GM19467 (cell line): ENCODE results near the gene CDCA3.

Source experiments
- ATAC-seq: cut with Tn5 transposase; IDR thresholded peaks from one replicate; pipeline ENCODE4 v1.9.1; 2021; ENCODE audit warnings: mild to moderate bottlenecking, moderate library complexity; ENCODE audit not compliant: unreplicated experiment

The CDCA3 gene

GRCh38 chr12:6855322-6855721 lies 4.2 kb upstream of the CDCA3 start:
- ATAC-seq = no peak

DNA sequence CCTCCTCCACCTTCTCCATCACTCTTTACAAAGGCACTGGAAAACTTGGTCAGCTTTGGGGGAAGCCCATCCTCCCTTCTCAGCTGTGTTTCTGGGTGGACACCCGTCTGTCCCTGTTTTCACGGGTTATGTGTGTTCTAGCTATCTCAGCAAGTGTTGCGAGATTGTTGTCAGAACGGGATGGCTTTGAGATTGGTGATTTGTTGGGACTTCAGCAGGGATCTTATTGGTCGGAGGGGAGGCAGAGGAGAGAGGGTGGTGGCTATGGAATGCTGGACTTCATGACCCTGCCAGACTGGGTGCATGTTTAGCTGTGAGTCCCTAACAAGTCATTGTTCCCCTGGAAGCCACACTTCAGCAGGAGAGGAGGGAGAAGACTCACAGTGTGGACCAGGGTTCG lies 3.0 kb upstream of the CDCA3 start:
- ATAC-seq = no peak

GRCh38 chr12:6853626-6854025 lies 2.5 kb upstream of the CDCA3 start:
- ATAC-seq = no peak

- no peak for ATAC-seq
Observed at GRCh38 chr12:6852651-6853354, 1.7 kb upstream of the CDCA3 start.

GRCh38 chr12:6851921-6852650 lies 1.0 kb upstream of the CDCA3 start, which contains the start of gene USP5:
Gene USP5, plus strand, starts transcription at chr12:6852150. Its CDS starts 30 bp downstream, at chr12:6852180.
- ATAC-seq = peak; percentile 77

GRCh38 chr12:6850796-6851152 lies 312 bp downstream of the CDCA3 start:
- ATAC-seq = no peak

- ATAC-seq = no peak
Observed at GRCh38 chr12:6849976-6850560, 1.0 kb downstream of the CDCA3 start.

DNA sequence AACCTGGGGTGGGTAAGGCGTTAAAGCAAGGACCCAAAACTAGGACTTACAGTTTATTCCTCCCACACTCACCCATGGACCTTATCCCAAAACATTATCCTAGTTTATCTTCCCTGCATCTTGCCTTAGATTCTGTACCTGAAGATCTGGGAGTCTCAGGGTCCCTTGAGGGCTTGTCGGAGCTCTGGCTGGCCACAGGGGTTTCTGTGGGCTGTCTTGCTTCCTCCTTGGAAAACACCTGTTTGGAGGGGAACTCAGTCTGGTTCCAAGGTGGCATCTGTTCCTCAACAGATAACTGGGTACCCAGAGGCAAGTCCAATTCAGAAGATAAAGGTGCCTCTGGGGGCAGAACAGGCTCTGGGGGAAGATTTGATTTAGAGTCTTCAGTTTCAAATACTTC lies 1.7 kb downstream of the CDCA3 start:
- ATAC-seq = no peak

DNA sequence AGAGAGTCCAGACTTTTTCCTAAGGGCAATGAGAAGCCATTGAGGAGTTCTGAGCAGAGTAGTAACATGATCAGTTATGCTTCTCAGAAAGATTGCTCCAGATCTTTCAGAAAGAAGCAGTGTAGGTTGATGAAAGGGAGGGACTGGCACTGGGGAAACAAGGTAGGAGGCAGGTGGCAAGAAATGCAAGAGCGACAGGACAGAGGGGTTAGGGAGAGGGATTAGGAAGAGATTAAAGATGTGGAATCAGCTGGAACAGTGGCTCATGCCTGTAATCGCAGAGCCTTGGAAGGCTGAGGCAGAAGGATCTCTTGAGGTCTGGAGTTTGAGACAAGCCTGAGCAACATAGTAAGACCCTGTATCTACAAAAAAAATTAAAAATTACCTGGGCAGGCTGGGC lies 3.4 kb downstream of the CDCA3 start:
- no peak for ATAC-seq

DNA sequence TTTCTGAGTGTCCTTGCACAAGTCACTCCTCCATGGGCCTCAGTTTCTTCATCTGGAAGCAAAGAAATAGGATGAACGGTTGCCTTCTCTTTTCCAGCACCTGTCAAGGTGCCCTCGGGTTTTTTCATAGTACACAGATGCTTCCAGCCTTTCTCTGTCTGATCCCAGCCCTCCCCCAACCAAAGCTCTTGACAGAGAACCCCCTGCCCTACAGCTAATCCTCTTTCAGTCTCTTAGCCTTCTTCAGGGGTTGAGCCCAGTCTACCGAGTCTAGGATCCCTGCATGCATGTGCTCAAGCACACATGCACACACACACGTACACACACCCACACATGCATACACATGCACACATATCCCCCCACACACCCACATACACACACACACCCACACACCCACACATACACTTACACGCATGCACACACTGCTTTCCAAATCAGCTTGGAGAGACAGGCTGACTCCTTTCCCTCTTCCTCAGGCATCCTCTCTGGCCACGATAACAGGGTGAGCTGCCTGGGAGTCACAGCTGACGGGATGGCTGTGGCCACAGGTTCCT lies 4.7 kb downstream of the CDCA3 start:
- no peak for ATAC-seq

DNA sequence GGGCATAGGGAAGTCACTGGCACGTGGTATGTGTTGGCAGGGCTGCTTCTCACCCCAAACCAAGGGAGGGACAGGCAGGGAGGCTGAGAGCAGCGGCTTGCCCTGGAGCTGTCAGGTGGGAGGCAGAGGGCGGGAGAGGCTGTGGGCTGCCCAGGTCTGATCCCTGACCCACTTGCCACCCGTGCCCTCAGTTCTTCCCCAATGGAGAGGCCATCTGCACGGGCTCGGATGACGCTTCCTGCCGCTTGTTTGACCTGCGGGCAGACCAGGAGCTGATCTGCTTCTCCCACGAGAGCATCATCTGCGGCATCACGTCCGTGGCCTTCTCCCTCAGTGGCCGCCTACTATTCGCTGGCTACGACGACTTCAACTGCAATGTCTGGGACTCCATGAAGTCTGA lies 5.7 kb downstream of the CDCA3 start:
- ATAC-seq = no peak

- no peak for ATAC-seq
Observed at GRCh38 chr12:6843118-6843902, 7.8 kb downstream of the CDCA3 start.

DNA sequence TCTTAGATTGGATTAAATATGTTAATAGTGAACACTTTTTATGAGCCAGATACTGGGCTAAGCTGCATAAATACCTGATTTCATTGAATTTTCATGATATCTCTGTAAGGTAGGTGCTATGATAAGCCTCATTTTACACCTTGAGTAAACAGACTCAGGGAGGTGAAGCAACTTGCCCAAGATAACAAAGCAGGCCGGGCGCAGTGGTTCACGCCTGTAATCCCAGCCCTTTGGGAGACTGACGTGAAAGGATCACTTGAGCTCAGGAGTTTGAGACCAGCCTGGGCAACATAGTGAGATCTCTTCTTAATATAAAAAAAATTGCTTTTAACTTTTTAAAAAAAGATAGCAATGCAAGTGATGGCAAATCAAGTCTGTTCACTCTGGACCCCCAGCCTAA lies 9.0 kb downstream of the CDCA3 start:
- no peak for ATAC-seq

DNA sequence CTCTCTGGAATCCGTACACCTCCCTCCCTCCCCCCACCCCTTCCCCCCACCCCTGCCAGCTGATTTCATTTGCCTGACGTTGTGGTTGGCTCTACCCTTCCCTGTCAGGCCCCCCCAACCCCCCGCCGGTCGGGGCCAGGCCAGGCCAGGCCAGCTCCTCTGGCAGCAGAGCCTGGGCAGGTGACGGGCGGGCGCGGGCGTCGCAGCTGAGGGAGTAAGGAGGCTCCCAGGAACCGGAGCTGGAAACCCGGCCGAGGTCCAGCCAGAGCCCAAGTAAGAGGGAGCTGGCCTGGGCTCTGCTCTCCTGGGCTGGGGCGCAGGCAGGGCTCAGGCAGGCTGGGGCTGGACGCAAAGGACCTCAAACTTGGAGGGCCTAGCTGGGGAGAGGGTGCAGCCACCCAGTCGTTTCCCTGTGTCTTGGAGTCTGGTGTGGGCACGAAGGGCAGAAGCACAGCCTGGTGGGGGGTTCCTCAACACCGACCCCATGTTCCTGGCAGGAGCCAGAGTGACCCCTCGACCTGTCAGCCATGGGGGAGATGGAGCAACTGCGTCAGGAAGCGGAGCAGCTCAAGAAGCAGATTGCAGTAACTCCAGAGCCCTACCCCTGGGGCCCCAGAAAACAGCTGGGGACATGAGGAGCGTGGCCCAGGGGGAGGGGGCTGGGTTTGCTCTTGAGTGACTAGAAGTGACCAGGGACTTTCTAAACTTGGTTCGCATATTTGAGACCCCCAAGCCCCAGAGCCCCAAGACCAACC lies 10.1 kb downstream of the CDCA3 start, which contains the start of gene GNB3:
Gene GNB3, plus strand, starts transcription at position 165 of the 755 bp plus-strand sequence. Its CDS starts 363 bp downstream, at position 528.
- no peak for ATAC-seq

DNA sequence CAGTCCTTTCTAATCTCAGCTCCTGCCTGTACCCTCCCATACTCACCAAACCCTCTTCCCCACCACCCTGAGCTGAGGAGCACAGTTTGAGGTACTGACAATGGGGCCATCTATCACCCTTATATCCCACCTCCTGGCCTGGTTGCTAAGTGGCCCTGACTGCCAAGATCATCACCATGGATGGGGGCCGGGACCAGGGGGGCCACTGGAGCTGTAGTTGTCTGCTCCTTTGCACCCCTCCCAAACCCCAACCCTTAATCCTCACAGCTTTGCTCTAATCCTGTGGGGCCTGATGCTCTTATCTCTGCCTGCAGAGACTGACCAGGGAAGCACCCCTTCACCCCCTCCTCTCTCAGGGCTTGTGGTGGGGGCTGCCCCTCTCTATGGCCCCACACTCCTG lies 10.8 kb downstream of the CDCA3 start:
- no peak for ATAC-seq

GRCh38 chr12:6839482-6840201 lies 11.4 kb downstream of the CDCA3 start:
- ATAC-seq = peak; percentile 71

GRCh38 chr12:6838854-6839253 lies 12.2 kb downstream of the CDCA3 start:
- ATAC-seq = no peak

GRCh38 chr12:6837370-6838060 lies 13.6 kb downstream of the CDCA3 start:
- ATAC-seq = no peak

DNA sequence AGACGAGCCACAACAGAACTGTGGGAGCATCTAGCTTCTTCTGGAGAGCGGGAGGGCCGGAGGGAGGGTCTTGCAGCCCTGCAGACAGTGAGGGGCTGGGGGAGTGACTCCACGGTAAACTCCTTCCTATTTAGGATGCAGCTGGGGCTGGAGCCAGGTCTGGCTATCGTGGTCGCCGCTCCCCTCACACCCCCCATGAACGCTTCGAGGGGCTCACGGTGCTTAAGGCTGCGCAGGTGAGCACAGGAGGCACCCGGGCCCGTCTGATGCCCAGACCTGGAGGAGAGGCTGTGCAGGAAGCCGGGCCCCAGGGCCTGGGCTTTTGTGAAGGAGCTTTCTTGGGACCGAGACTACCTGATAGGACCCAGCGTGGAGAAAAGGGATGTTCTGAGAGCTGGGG lies 14.2 kb downstream of the CDCA3 start:
- ATAC-seq = no peak
